GM18511 (cell line): Measurements from ENCODE around the gene RPGRIP1L.
"Not testable (repeated sequence)": the region's sequence is repeated elsewhere in the genome, so short reads cannot be mapped to it uniquely, and the experiment has no call there.

ENCODE experiments used
- ATAC-seq: cut with Tn5 transposase; IDR thresholded peaks from one replicate; pipeline ENCODE4 v1.9.1; 2021; ENCODE audit warnings: mild to moderate bottlenecking, moderate library complexity; ENCODE audit not compliant: unreplicated experiment

Gene RPGRIP1L

DNA sequence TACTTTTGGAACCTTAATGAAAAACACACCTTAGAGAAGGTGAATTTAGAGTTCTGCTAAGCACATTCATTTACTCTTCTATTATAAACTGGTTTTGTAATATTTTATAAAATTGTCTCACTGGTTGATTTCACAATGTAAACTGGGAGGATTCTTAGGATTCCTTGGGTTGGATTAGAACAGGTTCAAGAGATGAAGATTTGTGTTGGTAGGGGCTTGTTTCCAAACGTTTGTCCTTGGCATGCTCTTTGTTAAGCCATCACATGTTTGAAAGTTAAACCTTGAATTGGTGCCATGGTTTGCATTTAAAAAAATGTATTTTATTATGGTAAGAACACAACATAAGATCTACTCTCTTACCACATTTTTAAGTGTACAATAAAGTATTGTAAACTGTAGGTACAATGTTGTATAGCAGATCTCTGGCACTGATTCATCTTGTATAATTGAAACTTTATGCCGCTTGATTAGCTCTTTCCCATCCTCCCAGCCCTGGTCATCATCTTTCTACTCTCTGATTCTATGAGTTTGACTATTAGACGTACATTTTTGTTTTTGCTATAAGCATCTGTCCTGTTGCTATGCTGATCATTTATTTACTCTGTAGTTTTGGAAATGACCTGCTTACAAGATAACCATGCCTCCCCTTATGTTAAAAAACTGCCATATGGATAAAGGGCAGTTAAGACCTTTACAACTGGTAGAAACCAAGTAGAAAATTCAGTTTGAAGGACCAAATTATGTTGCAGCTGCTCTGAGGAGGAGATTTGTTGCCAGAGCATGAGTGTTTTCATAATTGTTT lies 9.9 kb upstream of the RPGRIP1L start:
- no peak for ATAC-seq

DNA sequence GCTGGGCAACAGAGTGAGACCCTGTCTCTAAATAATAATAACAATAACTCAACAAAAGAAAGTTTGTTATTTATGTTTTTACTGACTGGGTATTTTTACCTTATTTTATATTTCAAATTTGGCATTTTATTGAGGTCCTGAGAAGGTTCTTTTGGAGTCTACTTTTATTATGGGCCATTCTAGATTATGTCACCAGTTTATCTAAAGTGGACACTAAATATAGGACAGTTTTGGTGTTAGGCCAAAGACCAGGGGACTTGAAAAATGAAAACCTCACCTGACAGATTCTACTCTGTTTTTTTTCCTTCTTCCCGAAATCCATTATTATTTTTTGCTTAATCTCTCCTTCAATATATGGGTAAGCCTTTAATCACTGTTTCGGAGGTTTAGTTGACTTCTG lies 8.4 kb upstream of the RPGRIP1L start:
- ATAC-seq: no peak

- ATAC-seq: no peak
Observed at GRCh38 chr16:53711390-53711789, 7.7 kb upstream of the RPGRIP1L start.

GRCh38 chr16:53708490-53708889 lies 4.8 kb upstream of the RPGRIP1L start:
- no peak for ATAC-seq

DNA sequence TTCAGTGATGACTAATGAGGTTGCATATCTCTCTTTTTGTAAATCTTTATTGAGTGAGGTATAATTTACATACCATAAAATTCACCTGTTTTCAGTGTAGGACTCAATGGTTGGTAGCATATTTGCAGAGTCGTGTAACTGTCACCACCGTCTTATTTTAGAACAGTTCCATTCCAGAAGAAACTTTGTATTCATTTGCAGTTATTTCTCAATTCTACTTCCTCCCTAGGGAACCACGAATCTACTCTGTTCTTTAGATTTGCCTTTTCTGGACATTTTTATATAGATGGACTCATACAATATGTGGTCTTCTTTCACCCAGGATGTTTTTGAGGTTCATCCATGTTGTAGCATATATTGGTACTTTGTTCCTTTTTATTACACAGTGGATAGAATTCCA lies 4.0 kb upstream of the RPGRIP1L start:
- ATAC-seq: no peak

GRCh38 chr16:53704445-53704813 lies 770 bp upstream of the RPGRIP1L start:
- ATAC-seq: no peak

- not testable (repeated sequence) for ATAC-seq
Observed at GRCh38 chr16:53698271-53698670, 5.4 kb downstream of the RPGRIP1L start.

GRCh38 chr16:53695070-53695469 lies 8.6 kb downstream of the RPGRIP1L start:
- no peak for ATAC-seq

DNA sequence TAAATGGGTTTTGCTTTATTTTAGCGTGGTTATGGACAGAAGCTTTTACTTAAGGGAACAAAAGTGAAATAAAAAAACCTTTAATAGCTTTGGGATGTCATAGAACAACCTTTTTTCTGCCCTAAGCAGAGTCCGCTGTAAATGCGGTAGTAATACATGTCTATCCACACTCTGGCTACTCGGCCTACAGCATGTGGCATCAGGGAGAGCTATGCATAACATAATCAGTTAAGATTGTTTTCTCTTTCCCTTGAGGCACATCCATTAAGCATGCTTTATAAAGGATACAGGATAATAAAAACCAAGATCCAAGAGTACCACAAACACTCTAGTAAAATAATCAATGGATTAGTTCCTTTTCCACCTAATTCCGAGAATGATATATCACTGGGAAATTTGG lies 10.3 kb downstream of the RPGRIP1L start:
- ATAC-seq: no peak

GRCh38 chr16:53692146-53692545 lies 11.5 kb downstream of the RPGRIP1L start:
- no peak for ATAC-seq

DNA sequence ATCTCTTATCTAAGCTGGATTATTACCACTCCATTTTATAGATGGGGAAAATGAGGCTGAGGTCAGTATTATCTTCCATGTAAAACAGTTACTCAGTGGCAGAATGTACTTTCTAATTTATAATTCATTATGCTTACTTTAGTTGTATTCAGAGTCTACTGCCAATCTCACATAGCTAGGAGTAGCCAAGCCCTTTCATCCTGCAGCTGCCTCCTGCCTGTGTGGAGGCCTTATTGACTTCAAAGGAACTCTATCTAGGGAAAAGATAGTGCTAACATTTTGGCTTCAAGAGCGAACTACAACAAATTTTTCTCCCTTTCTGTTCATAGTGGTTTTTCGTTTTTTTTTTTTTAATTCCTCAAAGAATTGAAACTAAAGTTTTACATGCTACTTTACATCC lies 12.9 kb downstream of the RPGRIP1L start:
- no peak for ATAC-seq

GRCh38 chr16:53689636-53690035 lies 14.0 kb downstream of the RPGRIP1L start:
- ATAC-seq: no peak

DNA sequence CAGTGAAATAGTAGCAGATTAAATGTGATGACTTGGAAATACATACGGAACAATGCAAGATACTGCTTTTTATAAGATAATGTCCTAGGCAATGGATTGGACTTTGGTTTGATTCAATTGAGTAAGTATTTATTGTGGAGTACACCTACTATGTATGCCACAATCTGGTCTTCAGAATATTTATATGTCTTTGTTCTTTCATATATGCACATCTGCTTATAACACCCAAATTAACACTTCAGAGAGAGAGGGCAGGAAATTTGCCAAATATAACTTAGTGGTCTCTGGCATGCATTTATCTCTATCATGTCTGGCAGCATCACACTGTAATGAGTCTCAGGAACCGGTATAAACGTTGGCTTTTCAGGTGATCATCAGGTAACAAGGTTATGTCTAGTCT lies 16.9 kb downstream of the RPGRIP1L start:
- ATAC-seq: no peak

DNA sequence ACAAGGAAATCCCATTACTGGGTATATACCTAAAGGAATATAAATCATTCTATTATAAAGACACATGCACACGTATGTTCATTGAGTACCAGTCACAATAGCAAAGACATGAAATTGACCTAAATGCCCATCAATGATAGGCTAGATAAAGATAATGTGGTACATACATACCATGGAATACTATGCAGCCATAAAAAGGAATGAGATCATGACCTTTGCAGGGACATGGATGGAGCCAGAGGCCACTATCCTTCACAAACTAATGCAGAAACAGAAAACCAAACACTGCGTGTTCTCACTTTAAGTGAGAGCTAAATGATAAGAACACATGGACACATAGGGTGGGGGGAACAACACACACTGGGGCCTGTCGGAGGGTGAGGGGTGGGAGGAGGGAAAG lies 18.3 kb downstream of the RPGRIP1L start:
- ATAC-seq: not testable (repeated sequence)

DNA sequence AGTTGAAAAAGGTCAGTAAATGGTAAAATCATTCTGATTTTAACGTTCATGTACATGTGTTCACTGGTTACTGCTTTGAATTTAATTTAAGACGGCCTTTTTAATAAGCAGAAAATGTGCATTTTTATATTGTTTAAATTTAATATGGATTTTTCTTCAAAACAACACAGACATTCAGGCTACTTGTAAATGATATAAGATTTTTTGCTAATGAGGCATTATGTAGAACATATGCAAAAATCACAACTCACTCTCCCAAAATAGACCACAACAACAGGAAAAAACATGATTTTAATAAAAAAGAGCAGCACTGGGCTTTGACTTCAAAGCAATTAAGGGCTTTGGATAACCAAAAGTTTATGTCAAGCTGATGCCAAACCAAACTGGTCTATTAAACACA lies 22.3 kb downstream of the RPGRIP1L start:
- no peak for ATAC-seq

DNA sequence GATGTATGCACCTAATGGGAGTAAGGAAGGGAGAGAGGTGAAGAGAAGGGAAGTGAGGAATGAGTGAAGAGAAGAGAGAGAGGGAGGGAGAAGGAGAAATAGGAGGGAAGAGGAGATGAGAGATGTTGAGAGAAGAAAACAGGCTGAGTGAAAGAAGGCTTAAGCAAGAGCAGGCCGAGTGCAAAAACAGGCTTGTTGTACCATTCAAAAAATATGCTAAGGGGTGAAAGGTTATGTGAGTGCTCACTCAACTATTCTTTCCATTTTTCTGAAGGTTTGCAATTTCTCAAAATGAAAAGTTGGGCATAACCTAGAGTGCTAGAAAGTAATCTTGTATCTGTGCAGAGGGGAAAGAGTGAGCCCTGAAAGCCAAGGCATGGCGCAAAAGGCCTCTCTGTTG lies 22.9 kb downstream of the RPGRIP1L start:
- no peak for ATAC-seq

- no peak for ATAC-seq
Observed at GRCh38 chr16:53678756-53679343, 24.8 kb downstream of the RPGRIP1L start.

GRCh38 chr16:53678155-53678554 lies 25.5 kb downstream of the RPGRIP1L start:
- ATAC-seq: no peak

GRCh38 chr16:53673189-53673588 lies 30.5 kb downstream of the RPGRIP1L start:
- no peak for ATAC-seq

DNA sequence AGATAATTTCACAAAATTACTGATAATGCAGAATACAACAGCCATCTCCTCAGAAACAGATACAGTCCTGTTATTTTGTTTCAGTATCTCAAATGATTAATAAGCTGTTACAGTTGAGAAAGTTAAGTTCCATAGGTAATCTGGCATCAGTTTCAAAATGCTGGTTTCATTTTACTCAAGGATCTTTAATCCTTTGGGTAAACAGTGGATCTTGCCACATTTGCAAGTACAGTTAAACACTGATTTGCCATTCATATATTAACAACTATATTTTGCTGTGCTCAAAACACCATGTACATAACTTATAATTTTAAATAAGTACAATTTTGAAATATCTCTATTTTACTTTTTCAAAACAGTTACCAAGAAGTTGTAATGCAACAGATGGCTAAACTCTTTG lies 31.2 kb downstream of the RPGRIP1L start:
- ATAC-seq: no peak

- ATAC-seq: no peak
Observed at GRCh38 chr16:53668869-53669268, 34.8 kb downstream of the RPGRIP1L start.

DNA sequence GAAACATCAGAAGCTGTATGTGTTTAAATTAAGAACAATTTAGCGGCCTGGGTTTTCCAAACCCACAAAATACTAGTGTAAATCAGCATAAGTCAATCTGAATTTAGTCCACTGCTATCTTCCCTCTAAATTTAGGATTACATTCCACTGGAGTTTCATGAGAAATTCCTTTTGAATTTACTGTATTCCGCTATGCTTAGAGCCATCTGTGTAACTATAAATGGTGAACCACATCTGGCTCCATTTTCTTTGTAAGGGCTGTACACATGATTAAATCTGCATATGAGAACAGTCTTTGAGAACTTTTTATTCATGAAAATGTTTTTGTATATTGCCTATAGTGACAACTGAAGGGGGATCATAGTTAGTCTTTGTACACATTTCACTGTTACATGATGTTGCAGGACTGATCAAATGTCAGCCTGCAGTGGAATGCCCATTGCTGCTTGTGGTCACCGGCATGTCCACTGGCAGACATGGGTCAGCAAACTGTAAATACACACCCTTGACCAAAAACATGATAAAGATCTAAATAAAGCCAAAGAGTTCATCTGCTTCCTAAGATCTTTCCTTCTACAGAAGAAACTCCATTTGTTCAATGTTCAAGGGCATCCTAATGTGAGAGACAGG lies 36.8 kb downstream of the RPGRIP1L start:
- no peak for ATAC-seq
